Central memory CD8-positive, alpha-beta T cell (primary cell): ENCODE results near the gene RGS10.

Source experiments
- ATAC-seq: fragments of 150-1000 bp; cut with Tn5 transposase; replicated peaks from 2 replicates; pipeline ENCODE4 v1.10.0; 2022; ENCODE audit warnings: mild to moderate bottlenecking, moderate FRiP score, moderate number of reproducible peaks; ENCODE audit not compliant: poor library complexity, severe bottlenecking; ENCODE audit errors: extremely low read depth
- DNase-seq, 2 donors: peaks; one replicate each; pipeline ENCODE4 v3.0.0; 2021; ENCODE audit warnings: low spot score in 2 of 2
- H3K27ac Mint-ChIP-seq: one replicate; pipeline ENCODE4 v1.8.0; 2022; ENCODE audit warnings: low read depth, mild to moderate bottlenecking, moderate library complexity, mixed read lengths
- H3K27me3 Mint-ChIP-seq: one replicate; pipeline ENCODE4 v1.8.0; 2022; ENCODE audit warnings: mixed read lengths
- H3K36me3 Mint-ChIP-seq: one replicate; pipeline ENCODE4 v1.8.0; 2022; ENCODE audit warnings: mild to moderate bottlenecking, moderate library complexity, mixed read lengths; ENCODE audit not compliant: insufficient read depth
- H3K4me1 Mint-ChIP-seq: one replicate; pipeline ENCODE4 v1.8.0; 2022; ENCODE audit warnings: mixed read lengths
- H3K4me3 Mint-ChIP-seq: one replicate; pipeline ENCODE4 v1.8.0; 2022; ENCODE audit warnings: mild to moderate bottlenecking, moderate library complexity, mixed read lengths
- H3K9me3 Mint-ChIP-seq: one replicate; pipeline ENCODE4 v1.8.0; 2022; ENCODE audit warnings: mixed read lengths

The RGS10 gene

DNA sequence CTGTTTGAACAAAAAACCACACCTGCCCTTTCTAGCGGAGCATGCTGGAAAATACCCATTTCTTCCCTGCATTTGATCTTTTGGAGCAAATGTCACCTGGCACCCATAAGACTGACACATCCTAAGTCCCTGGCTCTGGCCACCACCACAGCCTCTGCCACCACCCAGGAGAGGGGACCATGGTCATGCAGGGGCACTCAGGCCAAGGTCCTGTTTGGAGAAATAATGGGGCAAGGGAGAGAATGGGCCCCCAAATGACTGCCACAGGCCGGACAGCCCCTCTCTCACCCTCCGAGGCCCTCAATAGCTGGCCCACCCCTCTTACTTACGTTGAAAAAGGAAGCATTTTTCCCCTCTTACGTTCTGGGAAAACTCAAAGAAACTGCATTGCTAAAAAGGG is 35.4 kb downstream of the RGS10 start:
- Mint-ChIP-seq H3K4me3 (no peak overlapping the region), H3K27me3 (no peaks in the 10 kb centered on the region), H3K4me1 (peaks cover 30% of the 10 kb centered on the region), H3K9me3 (no peaks in the 10 kb centered on the region), H3K36me3 (peaks cover 35% of the 10 kb centered on the region), H3K27ac (no peak overlapping the region)
- no peak for ATAC-seq
- no peak for DNase-seq

- no peak for DNase-seq
- H3K36me3 Mint-ChIP-seq, result peaks cover 29% of the 10 kb centered on the region
- no peak for ATAC-seq
- no peak overlapping the region for H3K27ac Mint-ChIP-seq
- H3K9me3 Mint-ChIP-seq, result no peaks in the 10 kb centered on the region
- peaks cover 38% of the 10 kb centered on the region for H3K4me1 Mint-ChIP-seq
- no peaks in the 10 kb centered on the region for H3K27me3 Mint-ChIP-seq
- no peak overlapping the region for H3K4me3 Mint-ChIP-seq
Observed at GRCh38 chr10:119505588-119506315, 36.8 kb downstream of the RGS10 start.

DNA sequence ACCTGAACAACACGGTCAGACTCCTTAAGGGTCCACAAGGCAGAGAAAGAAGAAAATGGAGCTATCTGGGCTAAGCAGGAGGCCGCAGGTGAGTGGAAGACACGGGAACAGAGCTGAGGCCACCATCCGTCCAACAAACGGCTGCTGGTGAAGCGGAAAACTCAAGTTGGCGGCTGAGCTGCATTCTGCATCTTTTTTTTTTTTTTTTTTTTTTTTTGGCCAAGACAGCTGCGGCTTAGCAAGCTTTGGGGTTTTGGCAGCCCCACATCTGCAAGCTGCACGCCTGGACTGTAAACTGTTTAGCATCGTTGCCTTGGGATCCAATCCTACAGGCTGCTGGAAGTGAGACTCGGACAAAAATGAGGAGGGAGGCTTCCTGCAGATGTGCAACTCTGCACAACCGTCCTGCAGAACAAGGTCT is 37.4 kb downstream of the RGS10 start:
- Mint-ChIP-seq H3K36me3 (peaks cover 28% of the 10 kb centered on the region), H3K27me3 (no peaks in the 10 kb centered on the region), H3K9me3 (no peaks in the 10 kb centered on the region), H3K27ac (no peak overlapping the region), H3K4me1 (peaks cover 40% of the 10 kb centered on the region), H3K4me3 (no peak overlapping the region)
- DNase-seq, result no peak
- ATAC-seq, result no peak

DNA sequence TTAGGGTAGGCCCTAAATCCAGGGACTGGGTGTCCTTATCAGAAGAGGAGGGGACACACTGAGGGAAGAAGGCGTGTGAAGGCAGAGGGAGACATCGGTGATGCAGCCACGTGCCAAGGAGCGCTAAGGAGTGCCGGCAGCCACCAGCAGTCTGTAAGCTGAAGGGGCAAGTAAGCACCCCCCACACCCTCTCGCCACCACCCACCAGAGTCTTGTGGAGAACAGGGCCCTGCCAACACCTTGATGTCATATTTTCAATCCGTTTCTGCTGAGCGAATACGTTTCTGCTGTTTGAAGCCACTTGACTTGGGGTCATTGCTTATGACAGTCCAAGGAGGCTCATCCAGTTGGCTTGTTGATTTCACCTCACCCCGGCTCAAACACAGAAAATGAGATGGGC is 37.9 kb downstream of the RGS10 start:
- Mint-ChIP-seq H3K4me3 (no peak overlapping the region), H3K4me1 (peaks cover 38% of the 10 kb centered on the region), H3K27me3 (no peaks in the 10 kb centered on the region), H3K9me3 (no peaks in the 10 kb centered on the region), H3K36me3 (peaks cover 25% of the 10 kb centered on the region), H3K27ac (no peak overlapping the region)
- no peak for DNase-seq
- no peak for ATAC-seq

GRCh38 chr10:119503821-119504220 is 38.7 kb downstream of the RGS10 start:
- H3K27me3 Mint-ChIP-seq, result no peaks in the 10 kb centered on the region
- no peak for DNase-seq
- peaks cover 28% of the 10 kb centered on the region for H3K36me3 Mint-ChIP-seq
- H3K9me3 Mint-ChIP-seq, result no peaks in the 10 kb centered on the region
- H3K4me3 Mint-ChIP-seq, result peak overlapping the region; percentile 34
- peaks cover 38% of the 10 kb centered on the region for H3K4me1 Mint-ChIP-seq
- peak overlapping the region; percentile 99 for H3K27ac Mint-ChIP-seq
- no peak for ATAC-seq

- DNase-seq (no peak), ATAC-seq (no peak)
- Mint-ChIP-seq H3K27ac (peak overlapping the region; percentile 99), H3K27me3 (no peaks in the 10 kb centered on the region), H3K4me1 (peaks cover 38% of the 10 kb centered on the region), H3K4me3 (peak overlapping the region; percentile 82), H3K9me3 (no peaks in the 10 kb centered on the region), H3K36me3 (peaks cover 25% of the 10 kb centered on the region)
Observed at GRCh38 chr10:119502618-119503155, 39.8 kb downstream of the RGS10 start.

DNA sequence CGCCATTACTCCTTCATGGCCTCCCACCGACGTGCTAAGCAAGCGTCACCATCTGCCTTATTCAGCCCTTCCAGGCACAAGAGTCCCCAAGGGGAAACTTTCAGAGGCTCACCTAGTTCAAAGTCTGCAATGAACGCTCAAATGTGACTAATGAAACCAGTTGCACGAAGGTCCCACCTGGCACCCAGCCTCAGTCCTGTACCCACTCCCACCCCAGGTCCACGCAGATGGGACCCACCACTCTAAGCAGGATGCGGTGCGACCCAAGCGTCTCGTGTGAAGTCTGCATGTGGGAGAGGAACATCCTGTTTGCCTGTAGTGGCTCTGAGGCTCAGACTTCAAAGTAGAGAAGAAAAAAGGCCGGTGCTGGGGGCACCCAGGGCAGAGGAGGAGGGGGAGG is 40.3 kb downstream of the RGS10 start:
- peaks cover 25% of the 10 kb centered on the region for H3K36me3 Mint-ChIP-seq
- ATAC-seq, result peak; percentile 96
- H3K27ac Mint-ChIP-seq, result peak overlapping the region; percentile 99
- H3K9me3 Mint-ChIP-seq, result no peaks in the 10 kb centered on the region
- H3K4me1 Mint-ChIP-seq, result peaks cover 38% of the 10 kb centered on the region
- H3K4me3 Mint-ChIP-seq, result peak overlapping the region; percentile 82
- H3K27me3 Mint-ChIP-seq, result no peaks in the 10 kb centered on the region
- DNase-seq, result peak; percentile 54 to 81

- no peak for DNase-seq
- H3K4me1 Mint-ChIP-seq, result peaks cover 38% of the 10 kb centered on the region
- ATAC-seq, result peak; percentile 40
- no peaks in the 10 kb centered on the region for H3K9me3 Mint-ChIP-seq
- peak overlapping the region; percentile 82 for H3K4me3 Mint-ChIP-seq
- peak overlapping the region; percentile 99 for H3K27ac Mint-ChIP-seq
- H3K27me3 Mint-ChIP-seq, result no peaks in the 10 kb centered on the region
- peaks cover 21% of the 10 kb centered on the region for H3K36me3 Mint-ChIP-seq
Observed at GRCh38 chr10:119501690-119502089, 40.8 kb downstream of the RGS10 start.

GRCh38 chr10:119500821-119501220 is 41.7 kb downstream of the RGS10 start:
- peaks cover 38% of the 10 kb centered on the region for H3K4me1 Mint-ChIP-seq

DNA sequence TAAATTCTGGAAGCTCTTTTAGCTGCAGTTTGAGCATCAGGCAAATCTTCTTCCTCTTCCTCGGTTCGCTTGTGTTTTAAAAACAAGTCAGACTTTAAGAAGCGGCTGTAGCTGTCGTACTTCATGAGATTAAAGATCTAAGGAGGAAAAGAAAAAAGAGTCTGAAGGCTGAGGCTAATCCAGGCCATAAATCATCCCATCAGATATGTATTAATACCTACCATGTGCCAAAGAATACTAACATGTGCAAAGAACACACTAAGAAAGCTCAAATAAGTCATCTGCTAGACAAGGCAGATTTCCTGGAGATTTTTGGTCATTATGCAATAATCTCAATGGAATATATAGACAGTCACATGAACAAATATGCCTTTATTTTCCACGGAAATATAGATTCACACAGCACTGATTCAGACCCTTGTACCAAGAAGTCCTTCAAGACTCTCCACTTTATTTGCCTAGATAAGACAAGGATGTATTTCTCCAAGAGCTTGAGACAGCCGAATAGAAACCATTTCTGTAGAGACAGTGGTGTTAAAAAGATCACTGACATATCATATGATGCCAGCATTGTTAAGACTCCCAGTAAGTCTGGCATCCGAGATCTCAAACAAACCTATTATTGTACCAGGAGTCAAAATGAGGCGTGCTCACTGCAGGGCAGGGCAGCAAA is 42.3 kb downstream of the RGS10 start:
- no peaks in the 10 kb centered on the region for H3K9me3 Mint-ChIP-seq
- H3K36me3 Mint-ChIP-seq, result peaks cover 18% of the 10 kb centered on the region
- DNase-seq (no peak), ATAC-seq (no peak)
- peak overlapping the region; percentile 16 for H3K4me3 Mint-ChIP-seq
- H3K27me3 Mint-ChIP-seq, result no peaks in the 10 kb centered on the region
- H3K4me1 Mint-ChIP-seq, result peaks cover 38% of the 10 kb centered on the region
- no peak overlapping the region for H3K27ac Mint-ChIP-seq

More at GRCh38 chr10:119500821-119501220, 41.7 kb downstream of the RGS10 start:
- Mint-ChIP-seq H3K4me3 (no peak overlapping the region), H3K27me3 (no peaks in the 10 kb centered on the region), H3K27ac (peak overlapping the region; percentile 13), H3K9me3 (no peaks in the 10 kb centered on the region), H3K36me3 (peaks cover 21% of the 10 kb centered on the region)
- no peak for ATAC-seq
- no peak for DNase-seq

GRCh38 chr10:119499677-119500002 is 42.9 kb downstream of the RGS10 start:
- Mint-ChIP-seq H3K4me3 (no peak overlapping the region), H3K9me3 (no peaks in the 10 kb centered on the region), H3K36me3 (peaks cover 18% of the 10 kb centered on the region), H3K4me1 (peaks cover 44% of the 10 kb centered on the region), H3K27me3 (no peaks in the 10 kb centered on the region), H3K27ac (no peak overlapping the region)
- no peak for ATAC-seq
- no peak for DNase-seq

GRCh38 chr10:119498889-119499676 is 43.4 kb downstream of the RGS10 start:
- ATAC-seq (no peak), DNase-seq (no peak)
- Mint-ChIP-seq H3K36me3 (peaks cover 18% of the 10 kb centered on the region), H3K27me3 (no peaks in the 10 kb centered on the region), H3K9me3 (no peaks in the 10 kb centered on the region), H3K4me3 (no peak overlapping the region), H3K4me1 (peaks cover 50% of the 10 kb centered on the region), H3K27ac (peak overlapping the region; percentile 16)
